Naive thymus-derived CD8-positive, alpha-beta T cell (primary cell): ENCODE data around the gene NEUROG3. TPM values are rescaled to one million over a fixed set of nuclear protein-coding genes. Genes with fewer than 3 reads are reported as not detected.

Experiments used
- ATAC-seq, 2 donors: fragments of 150-1000 bp; cut with Tn5 transposase in 1 of 2; sonication (Bioruptor Pico), chemical (Tn5 transposase) in 1 of 2; 1 replicate in 1 of 2; 2 replicates in 1 of 2; pipeline ENCODE4 v1.10.0; 2021; ENCODE audit warnings: mild to moderate bottlenecking in 2 of 2, moderate library complexity in 2 of 2
- POLR2A ChIA-PET: fragments of 350-600 bp; sonication (Branson Sonifier 250); formaldehyde crosslinking; loops from one replicate; lab custom pipeline; 2021; ENCODE audit warnings: antibody characterized with exemption; lab: Charles Lee
- DNase-seq, 10 donors: peaks; one replicate each; pipeline versions ENCODE4 v3.0.0 to v3.0.0-alpha.2; 2020 to 2022
- H3K27ac Mint-ChIP-seq, 10 donors: one replicate each; pipeline ENCODE4 v1.8.0; 2020 to 2022; ENCODE audit warnings: mild to moderate bottlenecking in 10 of 10, mixed read lengths in 10 of 10, moderate library complexity in 4 of 10, inconsistent platforms in 1 of 10
- H3K27me3 Mint-ChIP-seq, 5 donors: one replicate each; pipeline ENCODE4 v1.8.0; 2021 to 2022; ENCODE audit warnings: mixed read lengths in 5 of 5
- H3K36me3 Mint-ChIP-seq, 3 donors: one replicate each; pipeline ENCODE4 v1.8.0; 2020 to 2022; ENCODE audit warnings: mixed read lengths in 3 of 3, mild to moderate bottlenecking in 2 of 3, inconsistent platforms in 1 of 3
- H3K4me1 Mint-ChIP-seq, 4 donors: one replicate each; pipeline ENCODE4 v1.8.0; 2021 to 2022; ENCODE audit warnings: mixed read lengths in 4 of 4
- H3K4me3 Mint-ChIP-seq, 10 donors: one replicate each; pipeline ENCODE4 v1.8.0; 2020 to 2022; ENCODE audit warnings: mild to moderate bottlenecking in 10 of 10, mixed read lengths in 10 of 10, moderate library complexity in 6 of 10, inconsistent platforms in 1 of 10
- H3K9me3 Mint-ChIP-seq, 9 donors: one replicate each; pipeline ENCODE4 v1.8.0; 2020 to 2022; ENCODE audit warnings: mixed read lengths in 9 of 9, mild to moderate bottlenecking in 3 of 9, inconsistent platforms in 1 of 9, moderate library complexity in 1 of 9
- polyA plus RNA-seq, 3 donors: library from polyadenylated mRNA; unstranded; fragments of 300-500 nt; fragmentation: Illumina TruSeq; gene quantifications; one replicate each; pipeline ENCODE4 v1.2.3, GENCODE V29; 2021
- total RNA-seq, 8 experiments: library from RNA in 2 of 8; stranded (reverse) in 2 of 8; gene quantifications; one replicate each; pipeline ENCODE4 v1.2.3 and lab custom pipeline; 2021 to 2026

The NEUROG3 gene, protein sequence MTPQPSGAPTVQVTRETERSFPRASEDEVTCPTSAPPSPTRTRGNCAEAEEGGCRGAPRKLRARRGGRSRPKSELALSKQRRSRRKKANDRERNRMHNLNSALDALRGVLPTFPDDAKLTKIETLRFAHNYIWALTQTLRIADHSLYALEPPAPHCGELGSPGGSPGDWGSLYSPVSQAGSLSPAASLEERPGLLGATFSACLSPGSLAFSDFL
- total RNA-seq (not detected), polyA plus RNA-seq (under 1 TPM in 1 of 3 donors, not detected in 2; 0.28 TPM), total RNA-seq (lab: John Stamatoyannopoulos, UW) (0 to 0.26 (median 0.04) reads per million in 6 experiments)

DNA sequence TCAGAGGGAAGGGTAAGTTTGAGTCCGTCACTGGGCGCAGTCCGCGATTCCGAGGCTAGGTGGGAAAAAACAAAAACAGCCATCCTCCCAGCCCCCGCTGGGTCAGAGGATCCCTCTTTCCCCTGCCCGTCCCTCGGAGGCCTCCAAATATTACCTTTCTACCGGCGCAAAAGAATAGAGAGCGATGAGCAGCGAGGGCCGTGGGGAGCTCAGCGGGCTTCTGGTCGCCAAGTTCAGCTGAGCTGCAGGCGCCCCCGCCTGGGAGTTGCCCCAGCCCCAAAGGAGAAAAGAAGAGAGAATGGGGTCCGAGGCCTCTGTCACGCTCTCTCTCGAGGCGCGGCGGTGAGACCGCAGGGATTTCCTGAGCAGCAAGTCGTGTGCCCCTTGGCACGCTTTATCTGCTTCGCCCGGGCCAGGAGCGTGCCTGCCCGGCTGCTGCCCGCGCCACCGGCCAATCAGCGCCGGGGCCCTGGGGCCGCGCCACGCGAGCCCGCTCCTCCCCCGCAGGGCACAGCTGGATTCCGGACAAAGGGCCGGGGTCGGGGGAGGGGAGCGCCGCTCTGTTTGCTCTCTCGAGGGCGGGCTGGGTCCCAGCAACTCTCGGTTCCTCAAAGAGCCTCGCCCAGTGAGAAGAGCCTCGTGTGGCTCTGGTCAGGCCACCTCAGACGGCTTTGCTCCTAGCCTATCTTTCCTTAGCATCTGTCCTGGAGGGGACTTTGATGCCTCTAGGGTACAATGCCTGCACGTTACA is at the start of gene NEUROG3:
Gene NEUROG3, minus strand, starts transcription at position 367 of the 751 bp plus-strand sequence. CDS start 379 bp downstream, outside the sequence.
- Mint-ChIP-seq H3K27me3 (peaks cover 37 to 84% (median 63%) of the 10 kb centered on the region in 5 donors), H3K4me1 (peaks cover 17 to 42% (median 34%) of the 10 kb centered on the region in 4 donors), H3K4me3 (peak within 1 kb of the TSS; percentile 76 to 93 (median 83)), H3K27ac (peak within 1 kb of the TSS in 1 of 10 donors; percentile 5), H3K9me3 (peaks cover 0 to 7% (median 0%) of the 10 kb centered on the region in 9 donors), H3K36me3 (peaks cover 0 to 5% (median 0%) of the 10 kb centered on the region in 3 donors)
- POLR2A ChIA-PET = no interaction called here
- ATAC-seq (peak; percentile 23 to 48), DNase-seq (no peak)

DNA sequence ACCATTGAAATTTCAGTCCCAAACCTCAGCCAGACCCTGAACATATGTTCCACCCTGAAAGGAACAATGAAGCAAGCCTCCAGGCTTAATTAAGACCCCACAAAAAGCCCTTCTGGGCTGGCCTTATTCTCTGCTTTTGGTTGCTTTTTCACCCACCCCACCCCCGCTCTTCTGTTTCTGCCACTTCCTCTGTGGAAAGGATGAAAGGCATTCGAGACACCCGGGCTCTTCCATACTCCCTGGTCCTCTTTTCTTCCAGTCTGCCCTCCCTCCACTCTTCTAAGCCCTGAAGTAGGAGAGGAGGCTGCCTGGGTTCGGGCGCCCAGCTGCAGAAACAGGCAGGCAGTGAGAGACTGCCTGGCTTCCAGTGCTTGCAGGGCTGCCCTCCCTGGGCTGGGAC is 47.4 kb upstream of the NEUROG3 start:
- peaks cover 3 to 22% (median 12%) of the 10 kb centered on the region in 9 donors for H3K9me3 Mint-ChIP-seq
- no peaks in the 10 kb centered on the region for H3K27me3 Mint-ChIP-seq
- peak overlapping the region in 6 of 10 donors; percentile 14 to 51 (median 45) for H3K4me3 Mint-ChIP-seq
- ATAC-seq (peak in 1 of 2 donors; percentile 44), DNase-seq (no peak)
- peaks cover 22 to 46% (median 39%) of the 10 kb centered on the region in 4 donors for H3K4me1 Mint-ChIP-seq
- POLR2A ChIA-PET = no interaction called here
- H3K36me3 Mint-ChIP-seq = peaks cover 0 to 11% (median 7%) of the 10 kb centered on the region in 3 donors
- H3K27ac Mint-ChIP-seq = peak overlapping the region in 1 of 10 donors; percentile 40

DNA sequence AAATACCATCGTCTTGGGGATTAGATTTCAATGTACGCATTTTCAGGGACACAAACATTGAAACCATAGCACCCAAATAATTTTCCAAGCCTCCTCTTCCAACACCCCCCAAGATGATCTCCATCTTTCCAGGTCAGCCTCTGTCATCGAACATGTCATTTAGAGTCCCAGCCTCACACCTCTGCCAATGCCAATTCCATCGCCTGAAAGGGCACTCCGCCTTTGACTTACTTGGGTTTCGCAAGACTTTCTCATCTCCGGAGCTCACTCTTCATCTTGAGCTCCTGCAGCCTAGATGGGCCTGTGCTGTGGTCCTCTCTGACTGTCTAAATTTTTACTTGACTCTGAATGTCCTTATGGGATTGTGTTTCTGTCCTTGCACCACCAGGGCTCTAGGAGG is 46.4 kb upstream of the NEUROG3 start:
- DNase-seq = no peak
- H3K9me3 Mint-ChIP-seq = peaks cover 3 to 14% (median 11%) of the 10 kb centered on the region in 9 donors
- H3K36me3 Mint-ChIP-seq = peaks cover 0 to 8% (median 7%) of the 10 kb centered on the region in 3 donors
- peak overlapping the region in 1 of 10 donors; percentile 74 for H3K27ac Mint-ChIP-seq
- POLR2A ChIA-PET = interaction anchor here (0.7 kb wide), 1 partner anchor 103 kb away, joined by 3 read pairs; no protein-coding TSS in a partner anchor
- H3K4me3 Mint-ChIP-seq = peak overlapping the region in 1 of 10 donors; percentile 8
- no peak for ATAC-seq
- no peaks in the 10 kb centered on the region for H3K27me3 Mint-ChIP-seq
- peaks cover 22 to 40% (median 36%) of the 10 kb centered on the region in 4 donors for H3K4me1 Mint-ChIP-seq

DNA sequence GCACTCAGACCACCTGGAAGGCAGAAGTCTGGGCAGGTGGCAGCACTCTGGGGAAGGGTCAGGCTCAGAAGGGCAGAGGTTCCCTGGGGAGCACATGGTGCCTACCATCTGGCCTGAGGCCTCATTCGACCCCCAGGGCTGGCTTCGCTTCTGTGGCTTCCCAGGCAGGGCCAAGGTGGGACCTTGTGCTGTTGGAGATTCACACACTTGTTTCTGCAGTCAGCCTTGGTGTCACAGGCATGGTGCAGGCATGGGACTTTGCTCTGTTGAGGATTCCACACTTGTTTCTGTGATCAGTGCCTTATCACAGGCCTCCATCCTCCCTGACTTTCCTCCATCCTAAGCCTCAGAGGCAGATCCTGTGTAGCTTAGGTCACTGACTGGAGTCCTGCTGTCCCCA is 45.5 kb upstream of the NEUROG3 start:
- Mint-ChIP-seq H3K36me3 (peaks cover 0 to 5% (median under 1%) of the 10 kb centered on the region in 3 donors), H3K27me3 (no peaks in the 10 kb centered on the region), H3K4me3 (no peak overlapping the region), H3K4me1 (peaks cover 19 to 31% (median 28%) of the 10 kb centered on the region in 4 donors), H3K27ac (peak overlapping the region in 1 of 10 donors; percentile 50), H3K9me3 (peaks cover 1 to 6% (median 5%) of the 10 kb centered on the region in 9 donors)
- POLR2A ChIA-PET = no interaction called here
- no peak for DNase-seq
- no peak for ATAC-seq

DNA sequence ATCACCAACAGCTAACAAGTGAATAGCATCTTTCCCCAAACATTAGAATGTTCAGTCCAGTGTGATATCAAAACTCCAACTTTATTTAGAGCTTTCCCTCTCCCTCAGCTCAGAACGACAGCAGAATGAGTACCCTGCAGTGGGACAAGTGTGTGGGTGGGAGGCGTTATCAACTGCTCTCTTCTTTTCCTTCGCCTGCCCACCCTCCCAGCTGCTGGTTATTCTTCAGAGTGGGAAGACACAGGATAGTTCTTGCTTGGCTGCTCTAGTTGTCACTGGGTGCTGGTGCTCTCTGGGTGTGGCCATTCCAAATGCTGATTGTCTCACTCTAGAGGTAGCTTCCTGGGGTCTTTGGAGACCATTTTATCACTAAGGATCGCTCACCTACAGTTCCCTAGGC is 43.1 kb upstream of the NEUROG3 start:
- Mint-ChIP-seq H3K4me3 (no peak overlapping the region), H3K36me3 (no peaks in the 10 kb centered on the region), H3K27ac (no peak overlapping the region), H3K4me1 (peaks cover 13 to 20% (median 19%) of the 10 kb centered on the region in 4 donors), H3K9me3 (peaks cover 0 to 1% (median 0%) of the 10 kb centered on the region in 9 donors), H3K27me3 (peaks cover 0 to 3% (median 0%) of the 10 kb centered on the region in 5 donors)
- DNase-seq (no peak), ATAC-seq (no peak)
- POLR2A ChIA-PET = no interaction called here

DNA sequence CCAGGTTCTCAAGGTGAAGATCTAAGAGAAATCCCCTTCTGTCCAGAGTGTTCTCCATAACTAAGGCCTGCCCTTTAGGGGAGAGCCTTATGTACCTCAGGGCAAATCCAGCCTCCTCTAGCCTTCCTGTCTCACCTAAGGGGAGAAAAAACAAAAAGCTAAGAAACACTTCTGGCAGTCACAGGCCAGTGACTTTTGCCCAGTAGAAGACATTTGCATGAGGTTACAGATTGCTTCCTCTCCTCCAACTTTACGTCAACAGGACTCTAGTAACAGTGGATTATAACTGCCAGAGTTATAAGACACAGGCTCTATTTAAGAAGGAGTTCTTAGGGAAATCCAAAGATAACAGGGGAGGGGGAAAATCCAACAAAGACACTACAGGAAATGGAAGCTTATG is 40.9 kb upstream of the NEUROG3 start:
- peaks cover 0 to 15% (median 9%) of the 10 kb centered on the region in 9 donors for H3K9me3 Mint-ChIP-seq
- POLR2A ChIA-PET = interaction anchor here (0.5 kb wide), 1 partner anchor 48 kb away, joined by 5 read pairs; no protein-coding TSS in a partner anchor

DNA sequence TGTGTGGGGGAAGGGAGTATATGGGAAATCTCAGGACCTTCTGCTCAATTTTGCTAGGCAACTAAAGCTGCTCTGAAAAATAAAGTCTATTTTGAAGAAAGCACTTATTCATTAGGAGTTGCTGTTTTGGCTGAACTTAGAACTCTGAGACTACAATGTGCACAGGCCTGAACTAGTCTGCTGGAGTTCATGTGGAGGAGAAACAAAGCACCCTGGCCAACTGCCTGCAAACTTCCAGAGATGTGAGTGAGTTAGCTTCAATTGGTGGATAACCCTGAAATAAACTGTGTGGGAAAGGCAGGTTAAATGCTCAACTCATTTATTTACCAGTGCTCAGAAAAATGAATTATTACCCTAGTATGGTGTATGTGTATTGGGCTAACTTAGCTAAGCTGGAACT is 39.5 kb upstream of the NEUROG3 start:
- H3K27me3 Mint-ChIP-seq = peaks cover 0 to 3% (median 0%) of the 10 kb centered on the region in 5 donors
- H3K9me3 Mint-ChIP-seq = peaks cover 3 to 26% (median 10%) of the 10 kb centered on the region in 9 donors
- ATAC-seq = no peak
- H3K27ac Mint-ChIP-seq = no peak overlapping the region
- no peak overlapping the region for H3K4me3 Mint-ChIP-seq
- POLR2A ChIA-PET = no interaction called here
- peaks cover 0 to 17% (median 8%) of the 10 kb centered on the region in 3 donors for H3K36me3 Mint-ChIP-seq
- DNase-seq = no peak
- H3K4me1 Mint-ChIP-seq = peaks cover 0 to 1% (median 0%) of the 10 kb centered on the region in 4 donors

More for the DNA sequence above, 40.9 kb upstream of the NEUROG3 start:
- ATAC-seq = no peak
- no peak for DNase-seq
- no peak overlapping the region for H3K4me3 Mint-ChIP-seq
- no peak overlapping the region for H3K27ac Mint-ChIP-seq
- peaks cover 0 to 1% (median 0%) of the 10 kb centered on the region in 4 donors for H3K4me1 Mint-ChIP-seq
- peaks cover 0 to 3% (median 0%) of the 10 kb centered on the region in 5 donors for H3K27me3 Mint-ChIP-seq
- H3K36me3 Mint-ChIP-seq = peaks cover 0 to 8% (median 8%) of the 10 kb centered on the region in 3 donors

DNA sequence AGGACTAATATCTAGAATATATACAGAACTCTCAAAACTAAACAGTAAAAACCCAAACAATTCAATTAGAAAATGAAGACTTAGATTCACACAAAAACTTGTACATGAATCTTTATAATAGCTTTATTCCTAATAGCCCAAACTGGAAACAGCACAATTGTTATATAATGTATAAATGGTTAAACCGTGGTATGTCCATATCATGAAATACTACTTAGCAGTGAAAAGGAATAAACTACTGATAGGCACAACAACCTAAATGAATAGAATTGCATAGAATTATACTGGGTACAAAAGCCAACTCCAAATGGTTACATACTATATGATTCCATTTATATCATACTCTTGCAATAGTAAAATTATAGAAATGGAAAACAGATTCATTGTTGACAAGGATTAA is 35.9 kb upstream of the NEUROG3 start:
- POLR2A ChIA-PET = no interaction called here
- Mint-ChIP-seq H3K4me3 (no peak overlapping the region), H3K4me1 (no peaks in the 10 kb centered on the region), H3K9me3 (peaks cover 4 to 28% (median 10%) of the 10 kb centered on the region in 9 donors), H3K27me3 (peaks cover 0 to 11% (median 0%) of the 10 kb centered on the region in 5 donors), H3K36me3 (peaks cover 0 to 17% (median 8%) of the 10 kb centered on the region in 3 donors), H3K27ac (no peak overlapping the region)
- ATAC-seq (no peak), DNase-seq (no peak)

DNA sequence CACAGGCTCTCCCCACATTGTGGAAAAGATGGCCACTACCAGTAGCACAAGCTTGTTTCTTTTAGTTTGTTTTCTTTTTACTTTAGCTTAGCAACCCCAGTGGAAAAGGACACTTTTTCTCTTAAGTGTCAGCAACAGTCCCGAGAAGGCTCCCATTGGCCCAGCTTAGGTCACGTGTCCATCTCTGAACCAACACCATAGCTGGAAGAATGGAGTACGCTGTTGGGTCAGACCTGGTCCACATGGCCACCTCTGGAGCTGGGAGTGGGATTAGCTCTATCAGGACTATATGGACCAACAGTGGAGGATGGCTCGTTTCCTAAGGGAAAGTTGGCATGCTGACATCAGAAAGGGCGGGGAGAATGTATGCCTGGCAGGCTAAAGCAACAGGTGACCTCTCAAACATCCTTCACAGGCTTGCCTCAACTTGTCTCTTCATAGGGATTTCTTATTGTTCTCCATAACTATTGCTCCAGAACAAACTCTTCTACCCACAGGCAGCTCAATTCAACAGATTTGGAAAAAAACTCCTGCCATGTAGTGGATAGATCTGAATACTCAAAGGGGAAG is 27.6 kb upstream of the NEUROG3 start:
- Mint-ChIP-seq H3K36me3 (peaks cover 0 to 8% (median 0%) of the 10 kb centered on the region in 3 donors), H3K27ac (no peak overlapping the region), H3K4me3 (no peak overlapping the region), H3K27me3 (peaks cover 12 to 56% (median 31%) of the 10 kb centered on the region in 5 donors), H3K4me1 (no peaks in the 10 kb centered on the region), H3K9me3 (peaks cover 0 to 6% (median 0%) of the 10 kb centered on the region in 9 donors)
- no peak for DNase-seq
- ATAC-seq = no peak
- POLR2A ChIA-PET = no interaction called here

DNA sequence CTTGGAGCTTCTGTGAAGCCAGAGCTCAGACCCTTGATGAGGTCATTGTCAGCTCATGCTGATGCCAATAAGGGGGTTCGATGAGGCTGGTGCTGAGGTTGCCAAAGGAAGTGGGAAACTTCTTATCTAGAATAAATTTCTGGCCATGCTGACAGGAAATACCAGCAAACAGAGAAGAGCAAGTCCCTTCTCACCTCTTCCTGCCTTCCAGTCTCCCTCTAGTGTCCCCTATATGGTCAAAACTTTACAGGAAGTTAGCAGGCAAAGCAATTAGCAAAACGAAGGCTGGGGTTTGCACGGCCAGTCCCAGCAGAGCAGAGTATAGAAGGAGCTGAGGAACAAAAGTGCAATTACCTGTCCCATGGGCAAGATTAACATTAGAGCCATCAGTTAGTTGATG is 15.1 kb upstream of the NEUROG3 start:
- H3K4me3 Mint-ChIP-seq = peak overlapping the region in 4 of 10 donors; percentile 11 to 48 (median 34)
- H3K9me3 Mint-ChIP-seq = no peaks in the 10 kb centered on the region
- no peaks in the 10 kb centered on the region for H3K27me3 Mint-ChIP-seq
- H3K4me1 Mint-ChIP-seq = peaks cover 13 to 16% (median 14%) of the 10 kb centered on the region in 4 donors
- POLR2A ChIA-PET = no interaction called here
- DNase-seq = no peak
- no peaks in the 10 kb centered on the region for H3K36me3 Mint-ChIP-seq
- peak; percentile 42 to 76 for ATAC-seq
- peak overlapping the region in 6 of 10 donors; percentile 12 to 77 (median 56) for H3K27ac Mint-ChIP-seq

DNA sequence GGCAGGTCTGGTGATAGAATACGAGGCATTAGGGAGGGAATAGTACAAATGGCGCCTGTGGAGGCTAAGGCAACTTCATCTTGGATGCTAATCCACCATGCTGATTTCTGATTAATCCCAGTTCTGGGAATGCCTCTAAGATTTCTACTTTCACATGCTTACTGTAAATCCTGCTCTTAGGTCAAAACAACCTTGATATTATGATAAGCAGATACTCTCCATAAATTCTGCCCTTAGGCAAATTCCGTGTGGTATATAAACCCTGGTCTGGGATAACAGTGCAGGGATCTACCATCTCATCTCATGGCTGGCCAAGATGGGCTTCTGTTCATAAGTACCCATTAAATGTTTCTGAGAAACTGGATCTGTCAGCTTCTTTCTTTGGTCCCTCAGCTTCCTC is 11.4 kb upstream of the NEUROG3 start:
- DNase-seq (no peak), ATAC-seq (no peak)
- H3K27me3 Mint-ChIP-seq = peaks cover 3 to 14% (median 13%) of the 10 kb centered on the region in 5 donors
- POLR2A ChIA-PET = interaction anchor here (1.4 kb wide), 1 partner anchor 14 kb away, joined by 3 read pairs; no protein-coding TSS in a partner anchor
- H3K27ac Mint-ChIP-seq = no peak overlapping the region
- no peak overlapping the region for H3K4me3 Mint-ChIP-seq
- H3K4me1 Mint-ChIP-seq = peaks cover 13 to 16% (median 14%) of the 10 kb centered on the region in 4 donors
- H3K36me3 Mint-ChIP-seq = no peaks in the 10 kb centered on the region
- no peaks in the 10 kb centered on the region for H3K9me3 Mint-ChIP-seq

DNA sequence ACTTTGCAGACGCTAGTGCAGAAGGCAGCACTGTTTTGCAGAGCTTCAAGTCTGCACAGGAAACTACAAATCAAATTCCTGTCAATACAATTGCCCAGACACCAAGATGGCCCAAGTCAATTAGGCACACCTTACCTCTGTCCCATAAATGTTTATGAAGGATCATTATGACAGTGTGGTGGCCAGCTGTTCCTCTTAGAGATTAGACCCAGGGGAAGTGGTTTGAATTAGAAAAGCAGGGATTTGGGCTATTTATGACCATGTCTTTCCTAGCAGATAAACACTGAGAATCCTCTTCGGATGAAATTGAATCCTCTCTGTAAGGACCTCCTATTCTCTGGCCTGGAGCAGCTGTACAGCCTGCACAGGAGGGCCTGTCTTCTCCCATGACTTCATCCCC is 9.9 kb upstream of the NEUROG3 start:
- DNase-seq (no peak), ATAC-seq (no peak)
- peaks cover 4% of the 10 kb centered on the region in 4 donors for H3K4me1 Mint-ChIP-seq
- H3K9me3 Mint-ChIP-seq = no peaks in the 10 kb centered on the region
- no peaks in the 10 kb centered on the region for H3K36me3 Mint-ChIP-seq
- no peak overlapping the region for H3K27ac Mint-ChIP-seq
- POLR2A ChIA-PET = interaction anchor here (1.4 kb wide), 1 partner anchor 12 kb away, joined by 3 read pairs; no protein-coding TSS in a partner anchor
- H3K27me3 Mint-ChIP-seq = peaks cover 8 to 28% (median 26%) of the 10 kb centered on the region in 5 donors
- no peak overlapping the region for H3K4me3 Mint-ChIP-seq
